K562 (cell line): Measurements from ENCODE around the gene ZMIZ1. TPM values are rescaled to one million over a fixed set of nuclear protein-coding genes. Genes with fewer than 3 reads are reported as not detected.

Source experiments
- BDP1 ChIP-seq: IDR thresholded peaks from 3 replicates; pipeline ENCODE4 v1.6.1; 2011; ENCODE audit not compliant: insufficient read length, insufficient read depth
- CBFB ChIP-seq: sonication (generic); formaldehyde crosslinking; IDR thresholded peaks from 2 replicates; pipeline ENCODE4 v1.4.0; 2020; ENCODE audit warnings: mild to moderate bottlenecking, missing genetic modification reagents
- ELK1 ChIP-seq: sonication (generic); formaldehyde crosslinking; IDR thresholded peaks from 2 replicates; pipeline ENCODE4 v1.8.1; 2022; ENCODE audit warnings: missing genetic modification reagents
- GATA2 ChIP-seq: sonication (generic); formaldehyde crosslinking; IDR thresholded peaks from 2 replicates; pipeline ENCODE4 v1.4.0; 2020; ENCODE audit warnings: mild to moderate bottlenecking, missing genetic modification reagents
- GATAD2B ChIP-seq: fragments of 450-650 bp; IDR thresholded peaks from 2 replicates; pipeline ENCODE4 v1.6.1; 2017; ENCODE audit warnings: mild to moderate bottlenecking, borderline replicate concordance
- MYBL2 ChIP-seq, 2 experiments: fragments of 450-650 bp in 1 of 2; sonication (generic) in 1 of 2; formaldehyde crosslinking in 1 of 2; IDR thresholded peaks; 2 replicates each; pipeline versions ENCODE4 v1.6.1 to v1.8.1; 2017 to 2022; ENCODE audit warnings: borderline replicate concordance in 1 of 2, inconsistent platforms in 1 of 2, low read depth in 1 of 2, mild to moderate bottlenecking in 1 of 2, missing genetic modification reagents in 1 of 2, moderate library complexity in 1 of 2
- PHF8 ChIP-seq: fragments of 200-600 bp; sonication (generic); IDR thresholded peaks from 2 replicates; pipeline ENCODE4 v1.6.1; 2012; ENCODE audit warnings: mixed run types, mild to moderate bottlenecking, inconsistent platforms, low read length, moderate library complexity, borderline replicate concordance
- RAD21 ChIP-seq, 2 experiments: fragments of 250-450 bp in 1 of 2; fragments of 450-650 bp in 1 of 2; sonication (Bioruptor Pico) in 1 of 2; formaldehyde crosslinking in 1 of 2; IDR thresholded peaks in 1 of 2; conservative IDR thresholded peaks in 1 of 2; 2 replicates each; pipeline versions ENCODE4 v1.4.0 to v1.8.0; 2020 to 2022; ENCODE audit warnings: mild to moderate bottlenecking in 2 of 2, moderate library complexity in 1 of 2
- SAFB2 ChIP-seq: fragments of 200-400 bp; formaldehyde crosslinking; IDR thresholded peaks from 2 replicates; pipeline ENCODE4 v1.6.1; 2018; ENCODE audit warnings: borderline replicate concordance, low read length, low read depth, moderate library complexity; ENCODE audit not compliant: severe bottlenecking
- SAP30 ChIP-seq: fragments of 200-600 bp; sonication (generic); IDR thresholded peaks from 2 replicates; pipeline ENCODE4 v1.6.1; 2012; ENCODE audit warnings: borderline replicate concordance, low read depth, mild to moderate bottlenecking, moderate library complexity, low read length, control low read depth, inconsistent platforms; ENCODE audit not compliant: insufficient read depth, poor library complexity, severe bottlenecking
- SREBF1 ChIP-seq: fragments of 150-350 bp; IDR thresholded peaks from 2 replicates; pipeline ENCODE4 v1.6.1; 2014; ENCODE audit warnings: antibody characterized with exemption, low read depth, low read length, borderline replicate concordance
- ZFPM2 ChIP-seq: fragments of 250-450 bp; sonication (Bioruptor Pico); IDR thresholded peaks from 2 replicates; pipeline ENCODE4 v1.5.1; 2022; ENCODE audit warnings: mild to moderate bottlenecking
- ZNF592 ChIP-seq: fragments of 450-650 bp; IDR thresholded peaks from 2 replicates; pipeline ENCODE4 v1.6.1; 2017; ENCODE audit warnings: antibody characterized with exemption, mild to moderate bottlenecking
- polyA plus RNA-seq, 8 experiments: library from polyadenylated mRNA; depleted of rRNA in 4 of 8; stranded (reverse) in 5 of 8; unstranded in 3 of 8; fragments of >200 nt; fragmentation: Nextera tagmentation in 2 of 8; fragmentation: Illumina TruSeq in 1 of 8; extraction: Ambion mirVana in 2 of 8; extraction: Trizol in 1 of 8; gene quantifications; 2 replicates each; pipeline versions ENCODE4 v1.2.1 to v1.2.3, GENCODE V29; 2011 to 2014; ENCODE audit warnings: inconsistent platforms in 1 of 8, missing spikeins in 1 of 8
- total RNA-seq, 7 experiments: library from RNA; depleted of rRNA in 6 of 7; stranded (reverse); fragments of >200 nt in 6 of 7; fragmentation: Illumina TruSeq in 2 of 7; extraction: Trizol in 2 of 7; gene quantifications; 2 replicates each; pipeline versions ENCODE4 v1.2.1 to v1.2.3, GENCODE V29; 2011 to 2021; ENCODE audit warnings: low replicate concordance in 1 of 7
- TF ChIP-seq, protein P1 (sequence below): IDR thresholded peaks from 2 replicates; pipeline ENCODE4 v1.6.1; 2014; ENCODE audit warnings: antibody characterized with exemption
- TF ChIP-seq, protein P2 (sequence below), 2 experiments: fragments of 450-650 bp in 1 of 2; sonication (generic) in 1 of 2; formaldehyde crosslinking in 1 of 2; IDR thresholded peaks in 1 of 2; conservative IDR thresholded peaks in 1 of 2; 2 replicates each; pipeline versions ENCODE4 v1.6.1 to v1.8.1; 2016 to 2023; ENCODE audit warnings: mild to moderate bottlenecking in 2 of 2, moderate library complexity in 2 of 2, inconsistent platforms in 1 of 2, missing genetic modification reagents in 1 of 2

Gene ZMIZ1
- total and polyA plus RNA-seq, 9 of the 15 experiments (the other 6 are each of a cell fraction or from before 2014, with no cell fraction given) = 1.0 to 37.3 (median 4.3) TPM

DNA sequence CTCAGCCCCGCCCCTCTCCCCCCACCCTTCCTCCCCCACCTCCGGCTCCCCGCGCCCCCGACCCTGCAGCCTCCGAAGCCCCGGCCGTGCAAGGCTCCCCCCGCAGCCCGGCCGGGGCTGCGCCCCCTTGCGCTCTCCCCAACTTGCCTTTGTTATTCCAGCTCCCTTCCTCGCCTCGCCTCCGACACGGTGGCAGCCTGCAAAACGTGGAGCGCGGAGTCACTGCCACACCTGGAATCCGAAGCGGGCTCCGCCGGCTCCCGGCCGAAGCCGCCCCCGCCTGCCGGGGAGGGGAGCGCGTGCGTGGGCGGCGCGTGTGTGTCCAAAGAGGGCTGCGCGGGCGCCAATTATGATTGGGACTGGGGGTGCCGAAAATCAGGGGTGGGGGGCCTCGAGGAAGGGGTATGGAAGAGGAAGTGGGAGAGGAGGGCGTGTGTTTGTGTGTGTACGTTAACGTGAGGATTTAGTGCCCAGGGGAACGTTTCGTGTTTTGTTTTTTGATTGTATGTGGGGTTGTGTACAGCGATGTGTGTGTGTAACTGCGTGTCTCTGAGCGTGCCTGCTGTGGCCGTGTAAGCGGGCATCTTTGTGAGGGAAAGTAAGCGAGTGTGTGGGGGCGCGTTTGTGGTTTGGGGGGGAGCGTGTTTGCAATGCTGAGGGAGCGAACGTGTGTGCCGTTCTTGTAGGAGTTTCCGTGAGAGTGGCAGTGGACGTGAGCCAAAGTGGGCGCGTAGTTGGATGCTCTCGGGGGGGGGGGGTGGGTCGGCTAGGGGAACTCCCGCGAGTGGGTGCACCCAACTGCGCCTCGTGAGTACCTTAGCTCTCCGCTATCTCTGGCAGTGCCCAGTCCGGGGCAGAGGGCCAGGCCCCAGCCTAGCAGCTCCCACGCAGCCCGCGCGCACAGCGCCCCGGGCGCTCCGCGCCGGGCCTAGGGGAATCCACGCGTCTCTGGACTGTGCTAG, 1.2 kb upstream of the ZMIZ1 start (continued):
- TF ChIP-seq ZNF592 (no peak; the same call in 1 of the 2 replicates), MYBL2 (IDR thresholded peaks at IDR 0.05; ENCODE audit: low read depth) (no peak), MYBL2 (CRISPR knock-in tag; IDR thresholded peaks at IDR 0.05; ENCODE audit: borderline replicate concordance) (no peak), CBFB (CRISPR knock-in tag) (no peak), PHF8 (peak; percentile 38; the same call in 1 of the 2 replicates), SAFB2 (no peak), BDP1 (no peak), SAP30 (peak; percentile 21), ZFPM2 (CRISPR knock-in tag) (no peak), GATAD2B (peak; percentile 90; the same call in 1 of the 2 replicates), RAD21 (CRISPR knock-in tag; conservative IDR thresholded peaks at IDR 0.05 in 1 of 2, IDR thresholded peaks at IDR 0.05 in 1 of 2) (peak; percentile 39 to 49; a peak in 3 of 4 replicates), GATA2 (no peak), SREBF1 (no peak; the same call in 1 of the 2 replicates), ELK1 (CRISPR knock-in tag) (no peak)
- TF ChIP-seq, protein P1, sequence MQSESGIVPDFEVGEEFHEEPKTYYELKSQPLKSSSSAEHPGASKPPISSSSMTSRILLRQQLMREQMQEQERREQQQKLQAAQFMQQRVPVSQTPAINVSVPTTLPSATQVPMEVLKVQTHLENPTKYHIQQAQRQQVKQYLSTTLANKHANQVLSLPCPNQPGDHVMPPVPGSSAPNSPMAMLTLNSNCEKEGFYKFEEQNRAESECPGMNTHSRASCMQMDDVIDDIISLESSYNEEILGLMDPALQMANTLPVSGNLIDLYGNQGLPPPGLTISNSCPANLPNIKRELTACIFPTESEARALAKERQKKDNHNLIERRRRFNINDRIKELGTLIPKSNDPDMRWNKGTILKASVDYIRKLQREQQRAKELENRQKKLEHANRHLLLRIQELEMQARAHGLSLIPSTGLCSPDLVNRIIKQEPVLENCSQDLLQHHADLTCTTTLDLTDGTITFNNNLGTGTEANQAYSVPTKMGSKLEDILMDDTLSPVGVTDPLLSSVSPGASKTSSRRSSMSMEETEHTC = no peak
- TF ChIP-seq, protein P2, sequence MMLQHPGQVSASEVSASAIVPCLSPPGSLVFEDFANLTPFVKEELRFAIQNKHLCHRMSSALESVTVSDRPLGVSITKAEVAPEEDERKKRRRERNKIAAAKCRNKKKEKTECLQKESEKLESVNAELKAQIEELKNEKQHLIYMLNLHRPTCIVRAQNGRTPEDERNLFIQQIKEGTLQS (IDR thresholded peaks at IDR 0.05) = no peak
- TF ChIP-seq, protein P2 (CRISPR knock-in tag; conservative IDR thresholded peaks at IDR 0.05) = no peak
